T-cell (primary cell): ENCODE results near the gene PRKCB. TPM values are rescaled to one million over a fixed set of nuclear protein-coding genes. Genes with fewer than 3 reads are reported as not detected.

Experiments
- ATAC-seq, 4 experiments: fragments of 200-7000 bp in 3 of 4; fragments of 150-1000 bp in 1 of 4; cut with Tn5 transposase; replicated peaks in 1 of 4; 1 replicate in 3 of 4; 2 replicates in 1 of 4; pipeline ENCODE4 v1.10.0; 2021; ENCODE audit warnings: moderate library complexity in 3 of 4, mild to moderate bottlenecking in 2 of 4, moderate number of reproducible peaks in 1 of 4
- CTCF ChIA-PET, 2 donors: fragments of 300-600 bp; sonication (Branson Sonifier 250); formaldehyde crosslinking; loops; one replicate each; lab custom pipeline; 2022; ENCODE audit warnings: antibody characterized with exemption in 2 of 2; lab: Charles Lee
- POLR2A ChIA-PET, 2 donors: fragments of 300-600 bp; sonication (Branson Sonifier 250); formaldehyde crosslinking; loops; one replicate each; lab custom pipeline; 2022; ENCODE audit warnings: antibody characterized with exemption in 2 of 2; lab: Charles Lee
- DNase-seq, 35 experiments: peaks; one replicate each; pipeline versions ENCODE4 v3.0.0 to v3.0.0-alpha.2; 2013 to 2023
- H3K27ac ChIP-seq: one replicate; pipeline ENCODE4 v1.5.1; 2013; ENCODE audit warnings: low read length
- H3K27me3 ChIP-seq, 2 experiments: replicated peaks in 1 of 2; 1 replicate in 1 of 2; 2 replicates in 1 of 2; pipeline versions ENCODE4 v1.6.1 to v1.7.0; 2013; ENCODE audit warnings: low read length in 1 of 2, mixed read lengths in 1 of 2; ENCODE audit not compliant: control insufficient read depth in 2 of 2, insufficient read depth in 2 of 2; ENCODE audit errors: extremely low read depth in 1 of 2
- H3K36me3 ChIP-seq, 2 donors: 1 replicate in 1 of 2; 2 replicates in 1 of 2; pipeline versions ENCODE4 v1.6.1 to v1.7.0; 2013; ENCODE audit warnings: low read length in 1 of 2; ENCODE audit not compliant: control insufficient read depth in 2 of 2, insufficient read depth in 1 of 2; ENCODE audit errors: extremely low read depth in 1 of 2
- H3K4me1 ChIP-seq, 2 experiments: 1 replicate in 1 of 2; 2 replicates in 1 of 2; pipeline versions ENCODE4 v1.6.1 to v1.7.0; 2013; ENCODE audit warnings: low read length in 2 of 2, mixed read lengths in 1 of 2; ENCODE audit not compliant: insufficient read depth in 2 of 2, control insufficient read depth in 1 of 2; ENCODE audit errors: extremely low read depth in 1 of 2
- H3K4me3 ChIP-seq, 2 donors: 1 replicate in 1 of 2; 2 replicates in 1 of 2; pipeline versions ENCODE4 v1.5.1 to v1.7.0; 2013; ENCODE audit warnings: mild to moderate bottlenecking in 2 of 2, low read length in 1 of 2, moderate library complexity in 1 of 2; ENCODE audit not compliant: control insufficient read depth in 1 of 2; ENCODE audit errors: extremely low read depth in 1 of 2
- H3K9me3 ChIP-seq: 2 replicates; pipeline ENCODE4 v1.7.0; 2013
- H3K27ac Mint-ChIP-seq, 2 donors: one replicate each; pipeline ENCODE4 v1.8.0; 2020 to 2021; ENCODE audit warnings: mild to moderate bottlenecking in 2 of 2, mixed read lengths in 2 of 2
- H3K27me3 Mint-ChIP-seq, 2 donors: one replicate each; pipeline ENCODE4 v1.8.0; 2021 to 2022; ENCODE audit warnings: mixed read lengths in 2 of 2
- H3K36me3 Mint-ChIP-seq: one replicate; pipeline ENCODE4 v1.8.0; 2021; ENCODE audit warnings: mixed read lengths
- H3K4me1 Mint-ChIP-seq, 3 donors: one replicate each; pipeline ENCODE4 v1.8.0; 2020 to 2022; ENCODE audit warnings: mixed read lengths in 3 of 3, mild to moderate bottlenecking in 1 of 3
- H3K4me3 Mint-ChIP-seq, 3 donors: one replicate each; pipeline ENCODE4 v1.8.0; 2020 to 2022; ENCODE audit warnings: mild to moderate bottlenecking in 3 of 3, mixed read lengths in 3 of 3, moderate library complexity in 3 of 3
- H3K9me3 Mint-ChIP-seq, 3 donors: one replicate each; pipeline ENCODE4 v1.8.0; 2020 to 2022; ENCODE audit warnings: mixed read lengths in 3 of 3
- WGBS: methylation state at CpG from one replicate; pipeline ENCODE4 v1.1.5; 2013; ENCODE audit warnings: missing lambda C conversion rate; ENCODE audit not compliant: insufficient coverage; 5-methylcytosine and 5-hydroxymethylcytosine counted together
- total RNA-seq, 35 experiments: library from RNA in 6 of 35; stranded (reverse) in 6 of 35; fragments of 120-200 nt in 1 of 35; gene quantifications; one replicate each; pipeline versions ENCODE4 v1.2.1 to v1.2.4 and lab custom pipeline; 2013 to 2026

Gene PRKCB
- total RNA-seq, 5 donors from 2014 or later (not counting 1 experiment from before 2014, with no cell fraction given), result 84.7 to 114 (median 105) TPM

DNA sequence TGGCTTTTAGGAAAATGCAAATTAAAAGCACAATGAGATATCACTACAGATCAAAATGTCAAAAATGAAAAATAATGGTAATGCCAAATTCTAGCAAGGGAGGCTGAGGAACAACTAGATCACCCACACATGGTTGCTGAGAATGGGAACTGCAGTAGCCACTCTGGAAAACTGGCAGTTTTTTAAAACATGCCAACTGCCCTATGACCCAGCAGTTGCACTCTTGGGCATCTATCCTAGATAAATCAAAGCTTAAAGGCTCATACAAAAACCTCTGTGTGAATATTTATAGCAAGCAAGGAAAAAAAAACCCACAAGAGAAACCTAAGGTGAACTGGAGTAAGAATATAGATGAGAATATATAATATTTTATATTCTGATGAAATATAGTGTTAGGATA is 104.3 kb downstream of the PRKCB start:
- DNase-seq (no peak), ATAC-seq (no peak)
- H3K4me3 ChIP-seq, result no peak overlapping the region
- no peaks in the 10 kb centered on the region for H3K27me3 ChIP-seq
- CTCF ChIA-PET, result no interaction called here
- Mint-ChIP-seq H3K4me3 (no peak overlapping the region), H3K27ac (peak overlapping the region in 1 of 2 donors; percentile 7), H3K4me1 (peaks cover 42 to 62% (median 58%) of the 10 kb centered on the region in 3 donors), H3K27me3 (no peaks in the 10 kb centered on the region), H3K9me3 (no peaks in the 10 kb centered on the region), H3K36me3 (peaks cover 9% of the 10 kb centered on the region)
- peaks cover 3 to 7% of the 10 kb centered on the region in 2 experiments for H3K4me1 ChIP-seq
- peaks cover 0 to 3% of the 10 kb centered on the region in 2 donors for H3K36me3 ChIP-seq
- POLR2A ChIA-PET, result no interaction called here
- no peaks in the 10 kb centered on the region for H3K9me3 ChIP-seq
- no peak overlapping the region for H3K27ac ChIP-seq

DNA sequence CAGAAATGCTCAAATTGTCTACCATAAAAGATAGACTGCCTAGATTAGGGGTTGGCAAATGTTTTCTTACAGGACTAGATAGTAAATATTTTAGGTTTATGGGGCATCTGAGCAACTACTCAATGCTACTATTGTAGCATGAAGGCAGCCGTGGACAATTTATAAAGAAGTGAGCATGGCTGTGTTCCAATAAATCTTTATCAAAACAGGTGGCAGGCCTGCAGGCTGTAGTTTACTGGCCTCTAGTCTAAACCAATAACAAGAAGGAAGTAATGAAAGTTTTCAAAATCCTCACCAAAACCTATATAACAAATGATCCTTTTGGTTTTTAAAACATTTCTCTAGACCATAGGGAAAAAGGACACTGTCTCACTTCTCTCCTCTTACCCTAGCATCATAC is 105.2 kb downstream of the PRKCB start:
- peaks cover 3 to 11% of the 10 kb centered on the region in 2 experiments for H3K4me1 ChIP-seq
- no peak overlapping the region for H3K4me3 ChIP-seq
- H3K27me3 Mint-ChIP-seq, result no peaks in the 10 kb centered on the region
- no peaks in the 10 kb centered on the region for H3K9me3 ChIP-seq
- POLR2A ChIA-PET, result no interaction called here
- H3K36me3 Mint-ChIP-seq, result peaks cover 8% of the 10 kb centered on the region
- no CpG with 5 or more reads among the region's 1 CpG for WGBS
- CTCF ChIA-PET, result no interaction called here
- no peaks in the 10 kb centered on the region for H3K9me3 Mint-ChIP-seq
- no peaks in the 10 kb centered on the region for H3K27me3 ChIP-seq
- ATAC-seq (no peak), DNase-seq (no peak)
- no peak overlapping the region for H3K4me3 Mint-ChIP-seq
- H3K4me1 Mint-ChIP-seq, result peaks cover 42 to 62% (median 58%) of the 10 kb centered on the region in 3 donors
- peaks cover 0 to 3% of the 10 kb centered on the region in 2 donors for H3K36me3 ChIP-seq
- no peak overlapping the region for H3K27ac ChIP-seq
- peak overlapping the region; percentile 25 to 48 for H3K27ac Mint-ChIP-seq

DNA sequence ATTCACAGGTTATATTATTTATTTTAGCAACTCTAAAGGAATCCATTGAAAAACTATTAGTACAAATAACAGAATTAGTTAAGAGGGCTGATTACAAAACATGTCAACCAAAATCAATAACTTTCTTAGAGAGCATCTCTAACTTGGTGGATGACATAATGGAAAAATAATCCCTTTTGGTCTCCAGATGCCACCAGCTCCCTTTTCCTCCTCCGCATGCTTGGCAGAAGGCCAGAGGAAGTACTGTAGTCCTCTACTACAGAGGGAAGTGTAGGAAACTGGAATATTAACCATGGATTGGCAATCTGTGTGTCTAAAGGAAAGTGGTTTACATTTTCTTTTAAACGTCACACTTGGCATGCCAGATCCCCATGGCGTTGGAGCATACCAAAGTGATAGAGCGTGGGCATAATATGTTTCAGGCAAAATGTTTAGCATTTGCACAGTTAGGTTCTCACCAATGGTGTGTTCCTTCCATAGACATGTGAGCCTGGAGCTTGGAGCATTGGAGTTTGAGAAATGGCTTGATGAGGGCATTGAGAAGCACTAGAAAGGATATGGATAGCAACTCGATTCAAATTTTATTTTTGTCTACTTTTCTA is 106.3 kb downstream of the PRKCB start:
- Histone ChIP-seq H3K9me3 (no peaks in the 10 kb centered on the region), H3K27ac (no peak overlapping the region), H3K36me3 (peaks cover 0 to 3% of the 10 kb centered on the region in 2 donors), H3K4me1 (peaks cover 3 to 18% of the 10 kb centered on the region in 2 experiments), H3K27me3 (no peaks in the 10 kb centered on the region), H3K4me3 (no peak overlapping the region)
- ATAC-seq (no peak), DNase-seq (no peak)
- ChIA-PET POLR2A (no interaction called here), CTCF (no interaction called here)
- H3K4me3 Mint-ChIP-seq, result no peak overlapping the region
- H3K36me3 Mint-ChIP-seq, result peaks cover 6% of the 10 kb centered on the region
- H3K9me3 Mint-ChIP-seq, result no peaks in the 10 kb centered on the region
- no peaks in the 10 kb centered on the region for H3K27me3 Mint-ChIP-seq
- H3K4me1 Mint-ChIP-seq, result peaks cover 46 to 67% (median 67%) of the 10 kb centered on the region in 3 donors
- WGBS, result 94% methylated on average over 3 of the region's 5 CpGs
- H3K27ac Mint-ChIP-seq, result peak overlapping the region; percentile 49 to 84

DNA sequence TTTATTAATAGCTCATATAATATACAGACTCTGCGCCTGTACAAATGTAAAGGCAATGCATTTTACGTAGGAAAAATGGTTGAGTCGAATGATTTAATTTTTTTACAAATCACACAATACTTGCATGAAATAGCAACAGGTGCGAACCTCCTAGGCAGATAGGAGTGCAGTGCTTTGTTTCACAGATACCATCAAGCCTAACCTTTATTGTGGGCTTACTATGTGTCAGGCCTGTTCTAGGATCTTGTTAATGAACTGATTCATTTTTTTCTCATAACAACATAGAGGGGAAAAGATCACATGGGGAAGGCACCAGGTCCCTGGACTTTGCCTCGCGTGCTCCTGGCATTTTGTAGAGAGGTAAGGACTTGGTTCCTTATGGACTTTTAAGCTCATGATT is 107.8 kb downstream of the PRKCB start:
- no CpG with 5 or more reads among the region's 6 CpGs for whole genome bisulfite sequencing
- Mint-ChIP-seq H3K9me3 (no peaks in the 10 kb centered on the region), H3K27me3 (no peaks in the 10 kb centered on the region), H3K4me3 (no peak overlapping the region), H3K36me3 (no peaks in the 10 kb centered on the region), H3K4me1 (peaks cover 61 to 77% (median 75%) of the 10 kb centered on the region in 3 donors), H3K27ac (peak overlapping the region; percentile 72 to 77)
- no peak for DNase-seq
- no peak overlapping the region for H3K4me3 ChIP-seq
- H3K4me1 ChIP-seq, result peaks cover 4 to 33% of the 10 kb centered on the region in 2 experiments
- no peak for ATAC-seq
- POLR2A ChIA-PET, result interaction anchor here (0.5 to 0.7 kb wide), 2 partner anchors 10 to 522 kb away, joined by 3 to 4 read pairs; no protein-coding TSS in a partner anchor
- no peaks in the 10 kb centered on the region for H3K9me3 ChIP-seq
- H3K27ac ChIP-seq, result no peak overlapping the region
- CTCF ChIA-PET, result interaction anchor here (0.6 to 1.1 kb wide), 2 partner anchors 67 kb away, joined by 3 to 4 read pairs; no protein-coding TSS in a partner anchor
- H3K27me3 ChIP-seq, result no peaks in the 10 kb centered on the region
- peaks cover 2 to 3% of the 10 kb centered on the region in 2 donors for H3K36me3 ChIP-seq

DNA sequence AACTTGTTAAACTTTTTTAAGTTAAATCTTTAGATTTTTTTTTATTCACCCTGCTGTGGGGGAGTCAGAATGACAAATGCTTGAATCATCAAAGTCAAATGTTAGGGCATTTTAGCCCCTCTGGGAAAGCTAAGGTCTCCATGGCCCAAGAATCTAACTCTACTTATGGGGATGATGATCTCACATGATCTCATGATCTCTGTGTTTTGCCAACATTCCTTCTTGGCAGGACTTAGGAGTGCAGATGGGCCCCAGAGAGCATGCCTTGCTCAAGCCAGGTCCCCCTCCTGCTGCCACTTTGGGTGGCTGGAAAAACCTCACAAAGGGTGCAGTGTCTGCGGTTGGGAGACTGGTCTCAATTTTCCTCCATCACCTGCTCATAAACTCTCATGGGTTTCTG is 108.6 kb downstream of the PRKCB start:
- H3K36me3 Mint-ChIP-seq, result no peaks in the 10 kb centered on the region
- Histone ChIP-seq H3K27me3 (no peaks in the 10 kb centered on the region), H3K9me3 (no peaks in the 10 kb centered on the region), H3K4me1 (peaks cover 12 to 41% of the 10 kb centered on the region in 2 experiments), H3K36me3 (peaks cover 2 to 3% of the 10 kb centered on the region in 2 donors), H3K4me3 (no peak overlapping the region), H3K27ac (no peak overlapping the region)
- H3K4me1 Mint-ChIP-seq, result peaks cover 69 to 82% (median 80%) of the 10 kb centered on the region in 3 donors
- peak overlapping the region; percentile 93 to 94 for H3K27ac Mint-ChIP-seq
- H3K9me3 Mint-ChIP-seq, result no peaks in the 10 kb centered on the region
- DNase-seq (no peak), ATAC-seq (no peak)
- no peak overlapping the region for H3K4me3 Mint-ChIP-seq
- POLR2A ChIA-PET, result interaction anchor here in 1 of 2 donors (0.7 kb wide), 1 partner anchor 9 kb away, joined by 3 read pairs; no protein-coding TSS in a partner anchor
- WGBS, result 83% methylated on average over 1 of the region's 1 CpG
- CTCF ChIA-PET, result interaction anchor here in 1 of 2 donors (0.6 to 1.1 kb wide), 2 partner anchors 66 to 97 kb away, joined by 4 read pairs; no protein-coding TSS in a partner anchor
- no peaks in the 10 kb centered on the region for H3K27me3 Mint-ChIP-seq

DNA sequence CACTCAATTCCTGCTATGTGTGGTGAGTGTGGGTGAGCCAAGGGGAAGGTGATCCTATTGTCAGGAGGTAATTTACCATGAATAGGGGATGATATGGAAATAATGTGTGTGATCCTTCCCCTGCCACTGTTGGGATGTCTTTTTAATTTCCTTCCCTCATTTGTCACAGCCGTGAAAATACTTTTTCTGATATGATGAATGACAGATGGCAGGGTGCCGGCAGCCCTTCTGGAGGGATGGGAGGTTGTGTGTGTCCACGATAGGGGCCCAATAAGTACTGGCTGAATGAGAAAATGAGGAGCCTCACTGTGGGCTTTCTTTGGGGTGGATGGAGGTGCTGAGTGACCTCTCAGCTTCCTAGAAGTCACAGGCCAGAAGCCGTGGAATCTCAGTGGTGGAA is 109.5 kb downstream of the PRKCB start:
- Histone ChIP-seq H3K9me3 (no peaks in the 10 kb centered on the region), H3K4me3 (no peak overlapping the region), H3K27me3 (no peaks in the 10 kb centered on the region), H3K4me1 (peaks cover 17 to 50% of the 10 kb centered on the region in 2 experiments), H3K36me3 (peaks cover 2 to 3% of the 10 kb centered on the region in 2 donors), H3K27ac (peak overlapping the region; percentile 86)
- Mint-ChIP-seq H3K9me3 (no peaks in the 10 kb centered on the region), H3K4me1 (peaks cover 77 to 85% (median 84%) of the 10 kb centered on the region in 3 donors), H3K4me3 (no peak overlapping the region), H3K36me3 (no peaks in the 10 kb centered on the region), H3K27me3 (no peaks in the 10 kb centered on the region), H3K27ac (peak overlapping the region; percentile 93 to 94)
- CTCF ChIA-PET, result no interaction called here
- no peak for DNase-seq
- POLR2A ChIA-PET, result no interaction called here
- WGBS, result 100% methylated on average over 3 of the region's 4 CpGs
- ATAC-seq, result no peak
